B cell (primary cell): ENCODE data around the gene LRCOL1. TPM values are rescaled to one million over a fixed set of nuclear protein-coding genes. Genes with fewer than 3 reads are reported as not detected.

ENCODE experiments used
- ATAC-seq: fragments of 200-7000 bp; cut with Tn5 transposase; one replicate; pipeline ENCODE4 v1.10.0; 2021; ENCODE audit warnings: low read depth, mild to moderate bottlenecking, moderate number of reproducible peaks, moderate library complexity
- CTCF ChIA-PET: fragments of 350-600 bp; sonication (Branson Sonifier 250); formaldehyde crosslinking; loops from one replicate; lab custom pipeline; 2021; ENCODE audit warnings: antibody characterized with exemption, inconsistent platforms; lab: Charles Lee
- POLR2A ChIA-PET: fragments of 350-600 bp; sonication (Branson Sonifier 250); formaldehyde crosslinking; loops from one replicate; lab custom pipeline; 2021; ENCODE audit warnings: antibody characterized with exemption; lab: Charles Lee
- DNase-seq: peaks from one replicate; pipeline ENCODE4 v3.0.0; 2013
- H2AFZ ChIP-seq: 2 replicates; pipeline ENCODE4 v1.6.1; 2012; ENCODE audit warnings: mild to moderate bottlenecking, low read depth, low read length; ENCODE audit not compliant: insufficient read depth, poor library complexity, severe bottlenecking
- H3K27ac ChIP-seq, 2 donors: 1 replicate in 1 of 2; 2 replicates in 1 of 2; pipeline ENCODE4 v1.5.1; 2012 to 2013; ENCODE audit warnings: low read length in 2 of 2, mild to moderate bottlenecking in 2 of 2, moderate library complexity in 1 of 2
- H3K27me3 ChIP-seq, 4 experiments: fragments of 200-600 bp in 1 of 4; sonication (generic) in 1 of 4; replicated peaks in 1 of 4; 1 replicate in 2 of 4; 2 replicates in 2 of 4; pipeline versions ENCODE4 v1.6.1 to v1.7.0; 2013 to 2016; ENCODE audit warnings: low read length in 3 of 4, mild to moderate bottlenecking in 2 of 4, mixed read lengths in 1 of 4, moderate library complexity in 1 of 4; ENCODE audit not compliant: insufficient read depth in 4 of 4, control insufficient read depth in 3 of 4; ENCODE audit errors: control extremely low read depth in 1 of 4
- H3K36me3 ChIP-seq, 2 experiments: replicated peaks in 1 of 2; 1 replicate in 1 of 2; 2 replicates in 1 of 2; pipeline versions ENCODE4 v1.6.1 to v1.7.1; 2013; ENCODE audit warnings: low read length in 1 of 2; ENCODE audit not compliant: insufficient read depth in 2 of 2, control insufficient read depth in 1 of 2; ENCODE audit errors: control extremely low read depth in 1 of 2, extremely low read depth in 1 of 2
- H3K4me1 ChIP-seq, 2 donors: fragments of 200-600 bp in 1 of 2; sonication (generic) in 1 of 2; 1 replicate in 1 of 2; 2 replicates in 1 of 2; pipeline versions ENCODE4 v1.5.1 to v1.6.1; 2013 to 2017; ENCODE audit warnings: low read length in 2 of 2; ENCODE audit not compliant: control insufficient read depth in 2 of 2, insufficient read depth in 2 of 2
- H3K4me2 ChIP-seq: replicated peaks from 2 replicates; pipeline ENCODE3; 2012; ENCODE audit warnings: mild to moderate bottlenecking, low read depth, low read length; ENCODE audit not compliant: poor library complexity, severe bottlenecking
- H3K4me3 ChIP-seq, 5 experiments: fragments of 200-600 bp in 1 of 5; sonication (generic) in 1 of 5; 1 replicate in 3 of 5; 2 replicates in 2 of 5; pipeline versions ENCODE4 v1.5.1 to v1.7.0; 2011 to 2016; ENCODE audit warnings: low read length in 4 of 5, mild to moderate bottlenecking in 4 of 5, low read depth in 2 of 5, control low read depth in 1 of 5, moderate library complexity in 1 of 5; ENCODE audit not compliant: insufficient read depth in 1 of 5; ENCODE audit errors: control extremely low read depth in 1 of 5, extremely low read depth in 1 of 5
- H3K79me2 ChIP-seq: fragments of 200-600 bp; sonication (generic); one replicate; pipeline ENCODE4 v1.6.0; 2016; ENCODE audit warnings: low read length; ENCODE audit not compliant: control insufficient read depth, insufficient read depth
- H3K9ac ChIP-seq: fragments of 200-600 bp; sonication (generic); 2 replicates; pipeline ENCODE4 v1.6.1; 2017; ENCODE audit warnings: mild to moderate bottlenecking, low read length, moderate library complexity
- H3K9me3 ChIP-seq, 3 donors: one replicate each; pipeline versions ENCODE4 v1.6.1 to v1.7.1; 2013; ENCODE audit warnings: low read length in 2 of 3; ENCODE audit not compliant: control insufficient read depth in 2 of 3, insufficient read depth in 1 of 3; ENCODE audit errors: control extremely low read depth in 1 of 3
- H4K20me1 ChIP-seq: 2 replicates; pipeline ENCODE4 v1.6.0; 2012; ENCODE audit warnings: mild to moderate bottlenecking, low read length; ENCODE audit not compliant: insufficient read depth, control insufficient read depth, poor library complexity, severe bottlenecking
- H3K27ac Mint-ChIP-seq: one replicate; pipeline ENCODE4 v1.8.0; 2021; ENCODE audit warnings: mixed read lengths
- H3K27me3 Mint-ChIP-seq: one replicate; pipeline ENCODE4 v1.8.0; 2021; ENCODE audit warnings: mixed read lengths
- H3K4me1 Mint-ChIP-seq: one replicate; pipeline ENCODE4 v1.8.0; 2021; ENCODE audit warnings: mixed read lengths
- H3K4me3 Mint-ChIP-seq: one replicate; pipeline ENCODE4 v1.8.0; 2021; ENCODE audit warnings: mixed read lengths
- H3K9me3 Mint-ChIP-seq: one replicate; pipeline ENCODE4 v1.8.0; 2022; ENCODE audit warnings: mixed read lengths; ENCODE audit not compliant: insufficient read depth
- CTCF ChIP-seq: fragments of 200-600 bp; IDR thresholded peaks from one replicate; pipeline ENCODE4 v1.8.0; 2022; ENCODE audit warnings: antibody characterized with exemption, mild to moderate bottlenecking
- EZH2 ChIP-seq: IDR thresholded peaks from 2 replicates; pipeline ENCODE4 v1.6.1; 2012; ENCODE audit warnings: borderline replicate concordance, low read depth, mild to moderate bottlenecking, moderate library complexity, low read length; ENCODE audit not compliant: insufficient read depth, poor library complexity, severe bottlenecking
- WGBS: methylation state at CpG from one replicate; pipeline ENCODE4 v1.1.5; 2013; ENCODE audit warnings: missing lambda C conversion rate; ENCODE audit not compliant: insufficient coverage; 5-methylcytosine and 5-hydroxymethylcytosine counted together
- intact Hi-C: fragments of 100-400 bp; cut with micrococcal nuclease; formaldehyde crosslinking; loops from one replicate; pipeline ENCODE4 v1.10.0; 2022
- polyA plus RNA-seq: library from polyadenylated mRNA; depleted of rRNA; stranded (reverse); fragments of >200 nt; gene quantifications from 2 replicates; pipeline ENCODE4 v1.2.3, GENCODE V29; 2012
- total RNA-seq, 2 donors: library from RNA; stranded (reverse); fragments of 120-200 nt in 1 of 2; gene quantifications; 1 replicate in 1 of 2; 2 replicates in 1 of 2; pipeline versions ENCODE4 v1.2.3 to v1.2.4, GENCODE V29; 2013 to 2022

Gene LRCOL1
- total and polyA plus RNA-seq, 2 donors (not counting 1 experiment from before 2014, with no cell fraction given), result not detected

- ATAC-seq (no peak), DNase-seq (no peak)
- H3K27me3 ChIP-seq, result no peaks in the 10 kb centered on the region
- no peak overlapping the region for H3K9ac ChIP-seq
- POLR2A ChIA-PET, result no interaction called here
- intact Hi-C loops, result no loop called here
- H3K4me2 ChIP-seq, result no peak overlapping the region
- H3K27ac Mint-ChIP-seq, result no peak overlapping the region
- H3K79me2 ChIP-seq, result peaks cover 16% of the 10 kb centered on the region
- TF ChIP-seq EZH2 (no peak), CTCF (no peak)
- no peaks in the 10 kb centered on the region for H3K27me3 Mint-ChIP-seq
- H4K20me1 ChIP-seq, result peaks cover 38% of the 10 kb centered on the region
- no peaks in the 10 kb centered on the region for H3K4me1 ChIP-seq
- H3K9me3 ChIP-seq, result no peaks in the 10 kb centered on the region
- WGBS, result 98% methylated on average over 20 of the region's 20 CpGs
- CTCF ChIA-PET, result no interaction called here
- no peak overlapping the region for H3K4me3 Mint-ChIP-seq
- H3K9me3 Mint-ChIP-seq, result no peaks in the 10 kb centered on the region
- no peak overlapping the region for H3K4me3 ChIP-seq
- H3K36me3 ChIP-seq, result peaks cover 0 to 44% of the 10 kb centered on the region in 2 experiments
- H3K27ac ChIP-seq, result no peak overlapping the region
- no peak overlapping the region for H2AFZ ChIP-seq
- no peaks in the 10 kb centered on the region for H3K4me1 Mint-ChIP-seq
Observed at GRCh38 chr12:132571598-132571997, 38.8 kb downstream of the LRCOL1 start.

- Histone ChIP-seq H3K4me3 (no peak overlapping the region), H3K79me2 (peaks cover 21% of the 10 kb centered on the region), H3K4me1 (no peaks in the 10 kb centered on the region), H2AFZ (no peak overlapping the region), H3K27me3 (no peaks in the 10 kb centered on the region), H4K20me1 (peaks cover 43% of the 10 kb centered on the region), H3K27ac (no peak overlapping the region), H3K36me3 (peaks cover 0 to 45% of the 10 kb centered on the region in 2 experiments), H3K9ac (no peak overlapping the region), H3K4me2 (no peak overlapping the region), H3K9me3 (no peaks in the 10 kb centered on the region)
- intact Hi-C loops, result no loop called here
- DNase-seq (no peak), ATAC-seq (no peak)
- TF ChIP-seq CTCF (no peak), EZH2 (no peak)
- 97% methylated on average over 26 of the region's 27 CpGs for WGBS
- POLR2A ChIA-PET, result no interaction called here
- no peak overlapping the region for H3K27ac Mint-ChIP-seq
- no peaks in the 10 kb centered on the region for H3K27me3 Mint-ChIP-seq
- no peak overlapping the region for H3K4me3 Mint-ChIP-seq
- H3K4me1 Mint-ChIP-seq, result no peaks in the 10 kb centered on the region
- CTCF ChIA-PET, result no interaction called here
- H3K9me3 Mint-ChIP-seq, result no peaks in the 10 kb centered on the region
Observed at GRCh38 chr12:132571051-132571450, 39.3 kb downstream of the LRCOL1 start.
